ENCODE results near the gene ZNF618.

Gene ZNF618

GRCh38 chr9:114025196-114025753 is 149.2 kb downstream of the ZNF618 start:
- DNase-seq (ENCODE audit: extremely low read depth, low read depth), result no peak
- no peak for TF ChIP-seq CTCF (IDR thresholded peaks at IDR 0.05; ENCODE audit: low read depth, low read length)

- DNase-seq (ENCODE audit: extremely low read depth, low read depth), result no peak
- TF ChIP-seq CTCF (IDR thresholded peaks at IDR 0.05; ENCODE audit: low read depth, low read length), result no peak
Observed at GRCh38 chr9:114025760-114026159, 149.7 kb downstream of the ZNF618 start.

DNA sequence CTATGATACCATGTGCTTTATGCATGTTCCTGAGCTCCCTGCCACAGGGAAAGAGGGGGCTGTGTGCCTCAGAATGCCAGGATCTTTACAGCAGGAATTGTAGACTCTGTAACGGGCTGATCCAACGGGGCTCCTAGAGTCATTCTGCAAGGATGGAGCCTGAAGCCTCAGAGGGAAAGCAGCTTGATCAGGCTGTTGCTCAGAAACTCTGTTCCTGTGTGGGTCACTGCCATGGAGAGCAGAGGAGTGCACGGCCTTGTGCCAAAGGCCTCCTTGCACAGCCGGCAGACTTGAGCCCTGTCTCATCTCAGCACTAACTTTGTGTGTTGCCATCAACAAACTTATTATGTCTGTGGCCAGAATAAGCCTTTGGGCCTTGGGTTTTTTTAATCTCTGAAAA is 150.2 kb downstream of the ZNF618 start:
- no peak for TF ChIP-seq CTCF (IDR thresholded peaks at IDR 0.05; ENCODE audit: low read depth, low read length)

GRCh38 chr9:114027159-114027862 is 151.2 kb downstream of the ZNF618 start:
- DNase-seq (ENCODE audit: extremely low read depth, low read depth), result no peak
- TF ChIP-seq CTCF (IDR thresholded peaks at IDR 0.05; ENCODE audit: low read depth, low read length), result no peak

More for the DNA sequence above, 150.2 kb downstream of the ZNF618 start:
- DNase-seq (ENCODE audit: extremely low read depth, low read depth), result no peak

- DNase-seq (ENCODE audit: extremely low read depth, low read depth), result no peak
- TF ChIP-seq CTCF (IDR thresholded peaks at IDR 0.05; ENCODE audit: low read depth, low read length), result no peak
Observed at GRCh38 chr9:114027863-114028465, 151.9 kb downstream of the ZNF618 start.

- no peak for DNase-seq (ENCODE audit: extremely low read depth, low read depth)
- TF ChIP-seq CTCF (IDR thresholded peaks at IDR 0.05; ENCODE audit: low read depth, low read length), result no peak
Observed at GRCh38 chr9:114028646-114029045, 152.5 kb downstream of the ZNF618 start.

All from AG09319 (cell line).